ENCODE measurements around the gene ASMT. TPM values are rescaled to one million over a fixed set of nuclear protein-coding genes. Genes with fewer than 3 reads are reported as not detected.

Gene ASMT
- total RNA-seq, 1 donor from 2014 or later, result 37.5 TPM

DNA sequence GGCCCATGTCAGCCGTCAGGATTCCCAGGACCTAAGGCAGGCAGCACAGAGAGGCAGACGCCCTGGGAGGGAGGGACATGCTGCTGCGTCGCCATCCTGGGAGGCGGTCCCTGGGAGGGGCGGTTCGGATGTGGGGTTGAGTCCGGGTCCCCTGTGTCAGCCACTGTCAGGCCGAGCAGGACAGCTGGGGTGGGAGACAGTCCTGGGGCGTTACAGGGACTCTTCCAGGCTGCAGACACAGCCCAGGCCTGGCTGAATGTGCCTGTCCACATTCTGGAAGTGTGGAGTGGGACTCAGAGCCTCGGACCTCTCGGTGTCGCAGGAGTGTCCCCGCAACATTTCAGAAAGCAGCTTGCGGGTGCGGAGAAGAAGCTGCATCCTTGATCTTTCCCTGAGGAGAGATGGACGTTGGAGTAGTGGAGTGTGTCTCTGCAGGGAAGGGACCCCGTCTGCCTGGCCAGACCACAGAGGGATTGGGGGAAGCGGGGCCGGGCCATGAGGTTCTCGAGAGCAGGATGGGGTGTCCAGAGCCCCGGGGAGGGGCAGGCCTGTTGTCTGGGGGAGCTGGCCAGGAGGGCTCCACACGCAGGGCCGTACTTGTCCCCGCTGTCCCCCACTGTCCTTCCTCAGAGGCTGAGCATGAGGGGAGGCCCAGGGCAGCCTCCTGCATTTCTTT is 17.4 kb upstream of the ASMT start:
- TF ChIP-seq, protein P1, sequence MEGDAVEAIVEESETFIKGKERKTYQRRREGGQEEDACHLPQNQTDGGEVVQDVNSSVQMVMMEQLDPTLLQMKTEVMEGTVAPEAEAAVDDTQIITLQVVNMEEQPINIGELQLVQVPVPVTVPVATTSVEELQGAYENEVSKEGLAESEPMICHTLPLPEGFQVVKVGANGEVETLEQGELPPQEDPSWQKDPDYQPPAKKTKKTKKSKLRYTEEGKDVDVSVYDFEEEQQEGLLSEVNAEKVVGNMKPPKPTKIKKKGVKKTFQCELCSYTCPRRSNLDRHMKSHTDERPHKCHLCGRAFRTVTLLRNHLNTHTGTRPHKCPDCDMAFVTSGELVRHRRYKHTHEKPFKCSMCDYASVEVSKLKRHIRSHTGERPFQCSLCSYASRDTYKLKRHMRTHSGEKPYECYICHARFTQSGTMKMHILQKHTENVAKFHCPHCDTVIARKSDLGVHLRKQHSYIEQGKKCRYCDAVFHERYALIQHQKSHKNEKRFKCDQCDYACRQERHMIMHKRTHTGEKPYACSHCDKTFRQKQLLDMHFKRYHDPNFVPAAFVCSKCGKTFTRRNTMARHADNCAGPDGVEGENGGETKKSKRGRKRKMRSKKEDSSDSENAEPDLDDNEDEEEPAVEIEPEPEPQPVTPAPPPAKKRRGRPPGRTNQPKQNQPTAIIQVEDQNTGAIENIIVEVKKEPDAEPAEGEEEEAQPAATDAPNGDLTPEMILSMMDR (IDR thresholded peaks at IDR 0.05), result no peak
- intact Hi-C loops (cut with DNase I), result no loop called here
- Histone ChIP-seq H3K36me3 (peaks cover 85 to 91% of the 10 kb centered on the region in 2 donors), H3K4me3 (no peak overlapping the region), H3K27ac (no peak overlapping the region), H3K27me3 (no peaks in the 10 kb centered on the region), H3K9me3 (no peaks in the 10 kb centered on the region), H3K4me1 (peaks cover 0 to 9% of the 10 kb centered on the region in 2 donors)
- no peak for DNase-seq (ENCODE audit: low spot score in 2 of 2)

DNA sequence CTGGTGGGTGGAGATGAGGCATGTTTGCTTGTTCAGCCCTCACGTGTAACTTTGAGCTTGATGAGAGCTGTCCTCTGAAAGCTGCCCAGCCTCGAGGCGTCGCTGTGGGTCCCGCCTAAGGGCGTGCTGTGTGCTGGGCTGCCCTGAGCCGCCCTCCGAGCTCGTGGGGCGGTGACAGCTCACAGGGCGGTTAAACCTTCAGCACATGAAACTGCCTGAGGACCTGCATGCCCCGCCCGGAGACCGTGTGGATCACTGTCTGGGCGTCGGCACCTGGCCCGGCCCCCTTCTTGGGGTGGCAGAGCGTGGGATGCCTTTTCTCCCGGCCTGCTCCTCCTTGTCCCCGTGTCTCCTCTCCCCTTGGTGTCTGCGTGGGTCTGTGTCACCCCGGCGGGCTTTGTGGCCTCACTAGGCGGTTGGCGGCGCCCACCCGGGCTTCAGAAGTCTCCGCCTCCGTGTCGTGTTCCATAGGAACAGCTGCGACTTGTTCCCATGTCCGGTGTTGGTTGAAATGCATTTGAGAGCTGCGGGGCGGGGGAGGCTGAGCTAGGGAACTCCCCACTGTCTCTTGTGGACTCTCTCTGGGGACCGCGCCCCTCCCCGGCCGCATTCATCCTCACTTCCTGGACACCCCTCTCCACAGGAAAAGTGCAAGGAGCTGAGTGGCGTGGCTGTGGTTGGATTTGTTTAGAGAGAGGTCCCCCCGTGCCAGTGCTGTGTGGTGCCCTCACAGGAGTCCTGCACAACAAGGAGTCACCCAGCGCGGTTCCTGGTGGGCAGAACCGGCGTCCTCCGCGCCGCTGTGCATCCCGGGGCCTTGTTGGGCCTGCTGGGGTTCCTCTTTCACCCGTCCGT is 16.6 kb upstream of the ASMT start:
- Histone ChIP-seq H3K27ac (no peak overlapping the region), H3K9me3 (no peaks in the 10 kb centered on the region), H3K4me3 (no peak overlapping the region), H3K4me1 (peaks cover 0 to 5% of the 10 kb centered on the region in 2 donors), H3K27me3 (no peaks in the 10 kb centered on the region), H3K36me3 (peaks cover 91 to 97% of the 10 kb centered on the region in 2 donors)
- TF ChIP-seq, protein P1 (IDR thresholded peaks at IDR 0.05), result no peak
- DNase-seq (ENCODE audit: low spot score in 2 of 2), result no peak
- intact Hi-C loops (cut with DNase I), result no loop called here

DNA sequence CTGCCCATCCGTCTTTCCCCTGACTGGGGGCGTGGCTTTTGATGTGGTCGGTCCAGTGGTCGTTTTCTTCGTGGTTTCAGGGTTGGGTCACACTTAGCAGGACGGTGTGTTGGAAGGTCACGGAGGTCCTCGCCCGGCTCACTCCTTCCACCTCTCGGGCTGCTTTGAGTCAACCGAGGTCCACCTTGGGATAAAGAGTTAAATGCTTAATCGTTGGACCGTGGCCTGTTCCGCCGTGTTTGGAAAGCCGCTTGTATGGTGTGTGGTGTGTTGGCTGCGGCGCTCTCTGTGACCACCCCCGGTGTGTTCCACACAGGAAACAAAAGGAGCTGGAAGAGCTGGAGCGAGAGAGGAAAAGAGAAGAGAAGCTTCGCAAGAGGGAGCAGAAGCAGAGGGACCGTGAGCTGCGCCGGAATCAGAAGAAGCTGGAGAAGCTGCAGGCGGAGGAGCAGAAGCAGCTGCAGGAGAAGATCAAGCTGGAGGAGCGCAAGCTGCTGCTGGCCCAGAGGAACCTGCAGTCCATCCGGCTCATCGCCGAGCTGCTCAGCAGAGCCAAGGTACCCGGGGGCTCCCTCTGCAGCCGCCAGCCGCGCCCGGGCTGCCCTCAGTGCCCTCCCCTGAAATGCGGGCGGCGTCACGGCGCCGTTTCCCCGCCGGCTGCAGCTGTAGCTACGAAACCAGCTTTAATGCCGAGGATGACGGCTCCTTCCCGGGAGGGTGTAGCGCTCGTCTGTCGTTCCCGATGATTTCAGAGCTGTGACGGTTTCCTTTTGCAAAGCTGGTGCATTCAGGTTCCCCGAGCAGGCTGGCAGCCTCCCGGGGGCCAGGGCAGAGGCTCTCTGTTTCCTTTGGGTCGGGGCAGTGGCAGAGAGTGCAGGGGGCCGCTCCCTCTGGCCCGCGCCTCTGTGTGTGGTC is 15.7 kb upstream of the ASMT start:
- no peaks in the 10 kb centered on the region for H3K9me3 ChIP-seq
- no peak overlapping the region for H3K27ac ChIP-seq
- DNase-seq (ENCODE audit: low spot score in 2 of 2), result no peak
- TF ChIP-seq, protein P1 (IDR thresholded peaks at IDR 0.05), result no peak
- no peaks in the 10 kb centered on the region for H3K27me3 ChIP-seq
- H3K36me3 ChIP-seq, result peaks cover 86 to 91% of the 10 kb centered on the region in 2 donors
- intact Hi-C loops (cut with DNase I), result no loop called here
- no peak overlapping the region for H3K4me3 ChIP-seq
- no peaks in the 10 kb centered on the region for H3K4me1 ChIP-seq

DNA sequence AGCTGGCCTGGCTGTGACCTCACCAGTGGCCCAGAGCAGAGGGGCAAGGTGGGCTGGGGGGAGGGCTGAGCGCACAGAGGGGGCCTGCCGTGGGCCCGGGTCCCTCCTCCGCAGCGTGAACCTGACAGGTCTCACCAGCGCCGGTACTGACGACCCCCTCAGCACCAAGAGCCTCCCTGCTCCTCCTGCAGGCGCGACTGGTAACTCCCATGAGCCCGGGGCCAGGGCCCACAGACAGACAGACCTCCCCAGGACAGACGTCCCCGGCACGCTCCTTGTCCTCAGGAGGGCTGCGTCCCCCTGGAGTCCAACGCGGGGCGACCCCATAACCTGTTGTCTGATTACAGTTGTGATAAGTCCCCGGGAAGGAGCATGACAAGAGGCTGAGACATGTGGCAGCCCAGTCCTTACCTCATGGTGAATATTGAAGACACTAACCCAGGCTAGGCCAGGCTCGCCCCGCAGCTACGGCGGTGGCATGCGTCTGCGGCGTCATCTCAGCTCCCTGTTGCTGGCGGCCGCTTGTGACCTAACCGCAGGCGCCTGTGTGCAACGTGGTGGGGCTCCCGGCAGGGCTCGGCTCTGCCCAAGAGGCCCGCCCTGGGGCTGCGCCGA is 15.0 kb upstream of the ASMT start:
- Histone ChIP-seq H3K36me3 (peaks cover 81 to 89% of the 10 kb centered on the region in 2 donors), H3K9me3 (no peaks in the 10 kb centered on the region), H3K4me3 (no peak overlapping the region), H3K27me3 (no peaks in the 10 kb centered on the region), H3K27ac (no peak overlapping the region), H3K4me1 (no peaks in the 10 kb centered on the region)
- intact Hi-C loops (cut with DNase I), result no loop called here
- no peak for DNase-seq (ENCODE audit: low spot score in 2 of 2)
- TF ChIP-seq, protein P1 (IDR thresholded peaks at IDR 0.05), result no peak

DNA sequence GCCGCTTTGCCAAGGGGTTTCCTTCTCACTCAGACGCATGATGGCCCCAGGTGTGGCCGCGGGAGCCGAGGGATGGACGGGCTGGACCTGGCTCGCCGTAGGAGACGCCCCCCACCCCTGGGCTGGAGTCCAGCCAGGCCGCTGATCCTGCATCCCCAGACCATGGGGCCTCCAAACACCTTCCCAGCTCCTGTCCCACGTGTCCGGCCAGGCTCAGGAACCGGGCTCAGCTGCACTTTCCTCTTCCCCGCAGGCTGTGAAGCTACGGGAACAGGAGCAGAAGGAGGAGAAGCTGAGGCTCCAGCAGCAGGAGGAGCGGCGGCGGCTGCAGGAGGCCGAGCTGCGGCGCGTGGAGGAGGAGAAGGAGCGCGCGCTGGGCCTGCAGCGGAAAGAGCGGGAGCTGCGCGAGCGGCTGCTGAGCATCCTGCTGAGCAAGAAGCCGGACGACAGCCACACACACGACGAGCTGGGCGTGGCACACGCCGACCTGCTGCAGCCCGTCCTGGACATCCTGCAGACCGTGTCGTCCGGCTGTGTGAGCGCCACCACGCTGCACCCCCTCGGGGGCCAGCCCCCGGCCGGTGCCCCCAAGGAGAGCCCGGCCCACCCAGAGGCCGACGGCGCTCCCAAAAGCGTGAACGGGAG is 14.3 kb upstream of the ASMT start:
- no peaks in the 10 kb centered on the region for H3K4me1 ChIP-seq
- H3K36me3 ChIP-seq, result peaks cover 75 to 88% of the 10 kb centered on the region in 2 donors
- intact Hi-C loops (cut with DNase I), result no loop called here
- H3K27ac ChIP-seq, result no peak overlapping the region
- TF ChIP-seq, protein P1 (IDR thresholded peaks at IDR 0.05), result no peak
- H3K9me3 ChIP-seq, result no peaks in the 10 kb centered on the region
- H3K4me3 ChIP-seq, result no peak overlapping the region
- DNase-seq (ENCODE audit: low spot score in 2 of 2), result no peak
- no peaks in the 10 kb centered on the region for H3K27me3 ChIP-seq

Measured in ascending aorta (tissue), 2 donors.